Neuronal stem cell (in vitro differentiated cells): ENCODE results near the gene ZNF654.

ENCODE experiments used
- DNase-seq: peaks from one replicate; pipeline ENCODE4 v3.0.0-alpha.2; 2013; ENCODE audit warnings: low spot score
- H2AFZ ChIP-seq: one replicate; pipeline ENCODE4 v1.6.1; 2013; ENCODE audit warnings: mild to moderate bottlenecking, low read length, inconsistent platforms
- H2AK5ac ChIP-seq: 2 replicates; pipeline ENCODE4 v1.6.1; 2013; ENCODE audit warnings: low read depth, mild to moderate bottlenecking, inconsistent platforms, low read length, moderate library complexity, mixed read lengths
- H2BK120ac ChIP-seq: 2 replicates; pipeline ENCODE4 v1.6.1; 2013; ENCODE audit warnings: low read depth, mild to moderate bottlenecking, inconsistent platforms, low read length, moderate library complexity, mixed read lengths
- H2BK12ac ChIP-seq: one replicate; pipeline ENCODE4 v1.6.1; 2013; ENCODE audit warnings: low read length, inconsistent platforms
- H2BK15ac ChIP-seq: 2 replicates; pipeline ENCODE4 v1.6.1; 2013; ENCODE audit warnings: mild to moderate bottlenecking, low read length, inconsistent platforms, mixed read lengths
- H2BK5ac ChIP-seq: one replicate; pipeline ENCODE4 v1.6.1; 2013; ENCODE audit warnings: inconsistent platforms, mild to moderate bottlenecking, low read length, moderate library complexity
- H3K14ac ChIP-seq: one replicate; pipeline ENCODE4 v1.6.1; 2013; ENCODE audit warnings: low read length, inconsistent platforms
- H3K18ac ChIP-seq: 2 replicates; pipeline ENCODE4 v1.6.1; 2013; ENCODE audit warnings: low read length, inconsistent platforms
- H3K23ac ChIP-seq: 2 replicates; pipeline ENCODE4 v1.6.1; 2013; ENCODE audit warnings: low read depth, mild to moderate bottlenecking, mixed read lengths, low read length, inconsistent platforms; ENCODE audit not compliant: poor library complexity
- H3K27ac ChIP-seq: replicated peaks from 3 replicates; pipeline ENCODE4 v1.5.1; 2013; ENCODE audit warnings: low read length, inconsistent platforms
- H3K27me3 ChIP-seq, 3 experiments: 2 replicates each; pipeline ENCODE4 v1.6.1; 2013; ENCODE audit warnings: low read length in 3 of 3, mild to moderate bottlenecking in 2 of 3, inconsistent platforms in 1 of 3, low read depth in 1 of 3, mixed read lengths in 1 of 3, moderate library complexity in 1 of 3; ENCODE audit not compliant: control insufficient read depth in 3 of 3, insufficient read depth in 3 of 3
- H3K36me3 ChIP-seq, 2 donors: replicated peaks in 1 of 2; 2 replicates each; pipeline ENCODE4 v1.6.1; 2013; ENCODE audit warnings: low read length in 2 of 2; ENCODE audit not compliant: control insufficient read depth in 2 of 2, insufficient read depth in 2 of 2
- H3K4ac ChIP-seq: 2 replicates; pipeline ENCODE4 v1.6.1; 2013; ENCODE audit warnings: inconsistent platforms, mild to moderate bottlenecking, low read length, moderate library complexity
- H3K4me1 ChIP-seq, 2 donors: 1 replicate in 1 of 2; 2 replicates in 1 of 2; pipeline ENCODE4 v1.6.1; 2013; ENCODE audit warnings: low read length in 2 of 2, low read depth in 1 of 2; ENCODE audit not compliant: control insufficient read depth in 2 of 2, insufficient read depth in 1 of 2
- H3K4me2 ChIP-seq: one replicate; pipeline ENCODE4 v1.6.1; 2013; ENCODE audit warnings: mild to moderate bottlenecking, low read length, inconsistent platforms; ENCODE audit not compliant: insufficient read depth, poor library complexity, severe bottlenecking
- H3K4me3 ChIP-seq, 2 donors: 2 replicates each; pipeline ENCODE4 v1.5.1; 2013; ENCODE audit warnings: low read length in 2 of 2, mild to moderate bottlenecking in 2 of 2, inconsistent platforms in 1 of 2, moderate library complexity in 1 of 2
- H3K79me1 ChIP-seq: one replicate; pipeline ENCODE4 v1.6.1; 2013; ENCODE audit warnings: low read depth, mild to moderate bottlenecking, inconsistent platforms, low read length, moderate library complexity
- H3K9ac ChIP-seq: one replicate; pipeline ENCODE4 v1.6.1; 2013; ENCODE audit warnings: mild to moderate bottlenecking, low read depth, low read length, inconsistent platforms; ENCODE audit not compliant: poor library complexity
- H3K9me3 ChIP-seq, 2 donors: replicated peaks in 1 of 2; 2 replicates each; pipeline versions ENCODE3 to v1.6.1; 2013; ENCODE audit warnings: low read length in 2 of 2, mild to moderate bottlenecking in 2 of 2, inconsistent platforms in 1 of 2, low read depth in 1 of 2, mixed read lengths in 1 of 2, moderate library complexity in 1 of 2; ENCODE audit not compliant: control insufficient read depth in 2 of 2, insufficient read depth in 1 of 2
- H4K8ac ChIP-seq: one replicate; pipeline ENCODE4 v1.6.1; 2013; ENCODE audit warnings: low read depth, mild to moderate bottlenecking, inconsistent platforms, low read length, moderate library complexity
- H4K91ac ChIP-seq: one replicate; pipeline ENCODE4 v1.6.1; 2013; ENCODE audit warnings: low read length, low read depth, mild to moderate bottlenecking, inconsistent platforms; ENCODE audit not compliant: poor library complexity
- WGBS, 2 donors: extraction: QIAGEN DNeasy Blood & Tissue Kit; methylation state at CpG; one replicate each; pipeline ENCODE4 v1.1.7; 2013; ENCODE audit warnings: missing lambda C conversion rate in 2 of 2, mixed read lengths in 1 of 2; ENCODE audit not compliant: insufficient read length in 2 of 2, insufficient replicate concordance in 1 of 2; ENCODE audit errors: extremely low coverage in 2 of 2; 5-methylcytosine and 5-hydroxymethylcytosine counted together

ZNF654 gene

GRCh38 chr3:88151358-88151757, 92.3 kb downstream of the ZNF654 start:
- no peak for DNase-seq
- H2BK5ac ChIP-seq, result no peak overlapping the region
- no peak overlapping the region for H2AFZ ChIP-seq
- H3K4me2 ChIP-seq, result peak overlapping the region; percentile 32
- no peak overlapping the region for H4K91ac ChIP-seq
- H3K36me3 ChIP-seq, result peaks cover 2 to 52% of the 10 kb centered on the region in 2 donors
- no peak overlapping the region for H2BK120ac ChIP-seq
- no peak overlapping the region for H3K14ac ChIP-seq
- H4K8ac ChIP-seq, result no peak overlapping the region
- no peak overlapping the region for H2BK12ac ChIP-seq
- peak overlapping the region in 1 of 2 donors; percentile 95 for H3K4me3 ChIP-seq
- no CpG with 5 or more reads among the region's 4 CpGs for WGBS, 2 donors
- H3K9ac ChIP-seq, result no peak overlapping the region
- H3K79me1 ChIP-seq, result peaks cover 9% of the 10 kb centered on the region
- no peak overlapping the region for H3K18ac ChIP-seq
- H3K4ac ChIP-seq, result no peak overlapping the region
- H2AK5ac ChIP-seq, result no peak overlapping the region
- H2BK15ac ChIP-seq, result no peak overlapping the region
- H3K4me1 ChIP-seq, result peaks cover 2 to 3% of the 10 kb centered on the region in 2 donors
- H3K27me3 ChIP-seq, result no peaks in the 10 kb centered on the region
- no peak overlapping the region for H3K23ac ChIP-seq
- H3K9me3 ChIP-seq, result no peaks in the 10 kb centered on the region
- no peak overlapping the region for H3K27ac ChIP-seq

DNA sequence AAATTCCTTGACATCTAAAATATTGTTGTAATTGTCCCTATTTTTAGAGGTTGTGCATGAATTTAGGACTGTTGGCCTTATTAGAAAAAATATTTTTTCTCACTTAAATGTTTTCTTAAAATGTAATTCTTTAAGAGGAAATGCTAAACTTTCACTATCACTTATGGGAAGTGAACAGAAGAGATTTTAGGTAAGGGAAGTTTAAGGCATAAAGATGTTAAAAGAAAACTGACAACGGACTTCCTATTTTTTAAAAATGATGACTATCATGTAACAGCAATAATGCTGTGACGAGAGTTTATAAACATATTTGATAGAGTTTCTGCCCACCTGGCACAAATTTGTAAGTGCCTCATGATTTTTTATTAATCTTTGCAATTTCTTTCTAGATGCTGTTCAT, 93.8 kb downstream of the ZNF654 start:
- Histone ChIP-seq H2BK120ac (no peak overlapping the region), H2BK12ac (no peak overlapping the region), H3K4me3 (no peak overlapping the region), H3K18ac (no peak overlapping the region), H3K4me1 (peaks cover 0 to 3% of the 10 kb centered on the region in 2 donors), H3K4ac (no peak overlapping the region), H4K91ac (no peak overlapping the region), H3K23ac (no peak overlapping the region), H3K9ac (no peak overlapping the region), H3K79me1 (no peaks in the 10 kb centered on the region), H3K36me3 (peaks cover 4 to 59% of the 10 kb centered on the region in 2 donors), H3K4me2 (no peak overlapping the region), H3K14ac (no peak overlapping the region), H2BK15ac (no peak overlapping the region), H2BK5ac (no peak overlapping the region), H2AK5ac (no peak overlapping the region), H3K27me3 (no peaks in the 10 kb centered on the region), H3K9me3 (peaks cover 0 to 4% of the 10 kb centered on the region in 2 donors), H2AFZ (no peak overlapping the region), H4K8ac (no peak overlapping the region), H3K27ac (no peak overlapping the region)
- WGBS, 2 donors, result no CpG with 5 or more reads among the region's 2 CpGs
- no peak for DNase-seq

DNA sequence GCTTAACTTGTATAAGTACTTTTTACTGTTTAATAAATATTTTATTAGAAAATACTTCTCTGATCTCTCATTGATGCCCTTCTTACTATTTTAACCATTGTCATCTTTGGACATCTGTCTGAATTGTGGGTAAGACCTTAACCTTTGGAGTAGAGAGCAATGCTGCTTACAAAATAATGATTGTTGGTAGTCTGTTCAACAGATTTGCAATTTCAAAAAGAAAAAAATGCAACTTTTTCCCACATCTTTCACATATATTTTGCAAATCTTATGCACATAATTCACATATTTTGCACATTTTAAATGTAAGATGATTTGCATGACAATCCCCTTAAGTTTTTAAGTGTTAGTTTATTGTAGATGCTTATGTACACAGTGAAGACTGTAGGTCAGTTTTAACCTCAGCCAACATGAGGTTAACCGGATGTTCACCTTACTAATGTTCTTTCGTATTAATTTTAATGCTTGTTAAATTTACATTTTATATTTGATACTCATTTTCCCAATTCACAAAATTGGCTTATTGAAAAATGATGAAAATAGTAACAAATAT, 107.4 kb downstream of the ZNF654 start:
- H2BK120ac ChIP-seq, result no peak overlapping the region
- H3K4me2 ChIP-seq, result no peak overlapping the region
- no peak overlapping the region for H4K8ac ChIP-seq
- no peak overlapping the region for H3K9ac ChIP-seq
- H3K4me1 ChIP-seq, result no peaks in the 10 kb centered on the region
- no peak overlapping the region for H3K23ac ChIP-seq
- H3K36me3 ChIP-seq, result peaks cover 0 to 32% of the 10 kb centered on the region in 2 donors
- no peaks in the 10 kb centered on the region for H3K9me3 ChIP-seq
- no peak overlapping the region for H3K18ac ChIP-seq
- H2AFZ ChIP-seq, result no peak overlapping the region
- no peak overlapping the region for H2AK5ac ChIP-seq
- no peak for DNase-seq
- H3K79me1 ChIP-seq, result peaks cover 3% of the 10 kb centered on the region
- H3K27ac ChIP-seq, result no peak overlapping the region
- H3K14ac ChIP-seq, result no peak overlapping the region
- no peak overlapping the region for H4K91ac ChIP-seq
- H3K27me3 ChIP-seq, result no peaks in the 10 kb centered on the region
- H3K4me3 ChIP-seq, result no peak overlapping the region
- H2BK5ac ChIP-seq, result no peak overlapping the region
- H2BK12ac ChIP-seq, result no peak overlapping the region
- no peak overlapping the region for H3K4ac ChIP-seq
- WGBS, 2 donors, result no CpG with 5 or more reads among the region's 2 CpGs
- H2BK15ac ChIP-seq, result no peak overlapping the region

DNA sequence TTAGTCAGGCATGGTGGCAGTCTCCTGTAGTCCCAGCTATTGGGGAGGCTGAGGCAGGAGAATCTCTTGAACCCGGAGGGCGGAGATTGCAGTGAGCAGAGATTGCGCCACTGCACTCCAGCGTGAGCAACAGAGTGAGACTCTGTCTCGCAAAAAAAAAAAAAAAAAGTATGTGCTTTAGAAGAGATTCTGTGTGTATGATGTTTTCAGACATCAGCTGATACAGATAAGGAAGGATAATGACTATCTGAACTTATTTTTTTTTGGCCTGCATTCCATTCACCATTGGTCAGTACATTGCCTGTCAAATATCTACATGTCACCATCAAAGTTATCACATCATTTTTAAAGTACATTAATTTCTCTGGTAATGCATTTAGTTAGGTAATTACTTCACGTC, 108.1 kb downstream of the ZNF654 start:
- H4K91ac ChIP-seq, result no peak overlapping the region
- no peak overlapping the region for H3K18ac ChIP-seq
- no peak overlapping the region for H3K23ac ChIP-seq
- H3K4me3 ChIP-seq, result no peak overlapping the region
- H3K79me1 ChIP-seq, result peaks cover 3% of the 10 kb centered on the region
- H2BK120ac ChIP-seq, result no peak overlapping the region
- H3K9ac ChIP-seq, result no peak overlapping the region
- no peak overlapping the region for H2BK12ac ChIP-seq
- H3K9me3 ChIP-seq, result no peaks in the 10 kb centered on the region
- no peak overlapping the region for H3K4me2 ChIP-seq
- H3K14ac ChIP-seq, result no peak overlapping the region
- H3K4ac ChIP-seq, result no peak overlapping the region
- no peak for DNase-seq
- H2BK15ac ChIP-seq, result no peak overlapping the region
- no CpG with 5 or more reads among the region's 6 CpGs for WGBS, 2 donors
- no peak overlapping the region for H4K8ac ChIP-seq
- no peak overlapping the region for H2AK5ac ChIP-seq
- H3K36me3 ChIP-seq, result peaks cover 0 to 26% of the 10 kb centered on the region in 2 donors
- no peaks in the 10 kb centered on the region for H3K27me3 ChIP-seq
- no peak overlapping the region for H2AFZ ChIP-seq
- H2BK5ac ChIP-seq, result no peak overlapping the region
- H3K27ac ChIP-seq, result no peak overlapping the region
- H3K4me1 ChIP-seq, result no peaks in the 10 kb centered on the region
